ENCODE measurements around the gene CDH13. TPM values are rescaled to one million over a fixed set of nuclear protein-coding genes. Genes with fewer than 3 reads are reported as not detected.

The CDH13 gene
- total RNA-seq, 4 donors from 2014 or later: 2.0 to 6.6 (median 4.1) TPM; not detected in 1

- Histone ChIP-seq H3K4me3 (no peak overlapping the region), H3K27me3 (peaks cover 0 to 16% of the 10 kb centered on the region in 2 donors), H3K36me3 (no peaks in the 10 kb centered on the region), H3K4me1 (peaks cover 0 to 19% (median 2%) of the 10 kb centered on the region in 4 donors), H3K9me3 (no peaks in the 10 kb centered on the region), H3K27ac (no peak overlapping the region)
- DNase-seq: no peak
- TF ChIP-seq POLR2A (IDR thresholded peaks at IDR 0.05): no peak
- TF ChIP-seq CTCF (IDR thresholded peaks at IDR 0.05): no peak
These were observed 1.9 kb downstream of the CDH13 start for GRCh38 chr16:82628711-82629110.

- DNase-seq: no peak
- Histone ChIP-seq H3K4me3 (no peak overlapping the region), H3K9me3 (no peaks in the 10 kb centered on the region), H3K27me3 (peaks cover 0 to 16% of the 10 kb centered on the region in 2 donors), H3K4me1 (peaks cover 0 to 26% (median 2%) of the 10 kb centered on the region in 4 donors), H3K27ac (no peak overlapping the region), H3K36me3 (no peaks in the 10 kb centered on the region)
- no peak for TF ChIP-seq POLR2A (IDR thresholded peaks at IDR 0.05)
- no peak for TF ChIP-seq CTCF (IDR thresholded peaks at IDR 0.05)
These were observed 2.8 kb downstream of the CDH13 start for GRCh38 chr16:82629441-82630027.

- no peak for DNase-seq
These were observed 3.5 kb downstream of the CDH13 start for GRCh38 chr16:82630219-82630618.

GRCh38 chr16:82630688-82631087 lies 3.9 kb downstream of the CDH13 start:
- no peaks in the 10 kb centered on the region for H3K9me3 ChIP-seq
- H3K4me3 ChIP-seq: no peak overlapping the region
- no peak for TF ChIP-seq POLR2A (IDR thresholded peaks at IDR 0.05)
- peak in 3 of 6 experiments; percentile 29 to 33 (median 29) for TF ChIP-seq CTCF (IDR thresholded peaks at IDR 0.05)
- no peak overlapping the region for H3K27ac ChIP-seq
- DNase-seq: no peak
- H3K36me3 ChIP-seq: no peaks in the 10 kb centered on the region
- H3K4me1 ChIP-seq: peaks cover 0 to 26% (median 2%) of the 10 kb centered on the region in 4 donors
- peaks cover 0 to 16% of the 10 kb centered on the region in 2 donors for H3K27me3 ChIP-seq

More at GRCh38 chr16:82630219-82630618, 3.5 kb downstream of the CDH13 start:
- no peak overlapping the region for H3K27ac ChIP-seq
- TF ChIP-seq CTCF (IDR thresholded peaks at IDR 0.05) (no peak), POLR2A (IDR thresholded peaks at IDR 0.05) (no peak)
- peaks cover 0 to 26% (median 2%) of the 10 kb centered on the region in 4 donors for H3K4me1 ChIP-seq
- peaks cover 0 to 16% of the 10 kb centered on the region in 2 donors for H3K27me3 ChIP-seq
- H3K4me3 ChIP-seq: no peak overlapping the region
- H3K9me3 ChIP-seq: no peaks in the 10 kb centered on the region
- no peaks in the 10 kb centered on the region for H3K36me3 ChIP-seq

GRCh38 chr16:82631701-82632685 lies 5.2 kb downstream of the CDH13 start:
- H3K4me3 ChIP-seq: no peak overlapping the region
- no peaks in the 10 kb centered on the region for H3K9me3 ChIP-seq
- H3K27me3 ChIP-seq: peaks cover 0 to 4% of the 10 kb centered on the region in 2 donors
- peaks cover 0 to 21% (median 2%) of the 10 kb centered on the region in 4 donors for H3K4me1 ChIP-seq
- TF ChIP-seq POLR2A (IDR thresholded peaks at IDR 0.05) (no peak), CTCF (IDR thresholded peaks at IDR 0.05) (no peak)
- H3K27ac ChIP-seq: no peak overlapping the region
- H3K36me3 ChIP-seq: no peaks in the 10 kb centered on the region
- DNase-seq: no peak

All from Peyer's patch (tissue), 4 donors.